MV-4-11 (cell line): ENCODE results near the gene ALDH1A1.
"Not testable (repeated sequence)": the region's sequence is repeated elsewhere in the genome, so short reads cannot be mapped to it uniquely, and the experiment has no call there.

Source experiments
- DNase-seq: peaks from one replicate; lab custom pipeline; 2025; lab: John Stamatoyannopoulos, UW

ALDH1A1 gene

GRCh38 chr9:72943844-72944462, 8.9 kb downstream of the ALDH1A1 start:
- no peak for DNase-seq

- no peak for DNase-seq
Observed at GRCh38 chr9:72942451-72942850, 10.4 kb downstream of the ALDH1A1 start.

- not testable (repeated sequence) for DNase-seq
Observed at GRCh38 chr9:72939581-72939980, 13.3 kb downstream of the ALDH1A1 start.

- no peak for DNase-seq
Observed at GRCh38 chr9:72937545-72937944, 15.3 kb downstream of the ALDH1A1 start.

- DNase-seq = no peak
Observed at GRCh38 chr9:72936679-72937078, 16.2 kb downstream of the ALDH1A1 start.

- no peak for DNase-seq
Observed at GRCh38 chr9:72936266-72936665, 16.6 kb downstream of the ALDH1A1 start.

- DNase-seq = no peak
Observed at GRCh38 chr9:72935595-72935994, 17.3 kb downstream of the ALDH1A1 start.

GRCh38 chr9:72933730-72934665, 18.9 kb downstream of the ALDH1A1 start:
- no peak for DNase-seq

- no peak for DNase-seq
Observed at GRCh38 chr9:72932619-72933018, 20.2 kb downstream of the ALDH1A1 start.

GRCh38 chr9:72931897-72932296, 21.0 kb downstream of the ALDH1A1 start:
- no peak for DNase-seq

GRCh38 chr9:72931437-72931836, 21.4 kb downstream of the ALDH1A1 start:
- DNase-seq = no peak

GRCh38 chr9:72930828-72931227, 22.0 kb downstream of the ALDH1A1 start:
- no peak for DNase-seq

GRCh38 chr9:72929542-72929941, 23.3 kb downstream of the ALDH1A1 start:
- DNase-seq = no peak

- DNase-seq = no peak
Observed at GRCh38 chr9:72928042-72928507, 24.8 kb downstream of the ALDH1A1 start.

GRCh38 chr9:72926506-72926905, 26.3 kb downstream of the ALDH1A1 start:
- DNase-seq = no peak

- DNase-seq = no peak
Observed at GRCh38 chr9:72925891-72926290, 27.0 kb downstream of the ALDH1A1 start.

GRCh38 chr9:72925126-72925789, 27.6 kb downstream of the ALDH1A1 start:
- peak; percentile 88 for DNase-seq

- DNase-seq = no peak
Observed at GRCh38 chr9:72924154-72924790, 28.6 kb downstream of the ALDH1A1 start.

GRCh38 chr9:72923077-72923476, 29.8 kb downstream of the ALDH1A1 start:
- no peak for DNase-seq

- no peak for DNase-seq
Observed at GRCh38 chr9:72921888-72922654, 30.8 kb downstream of the ALDH1A1 start.

- no peak for DNase-seq
Observed at GRCh38 chr9:72919246-72919945, 33.5 kb downstream of the ALDH1A1 start.
